RWPE1 (cell line): ENCODE results near the gene CRYGN.

ENCODE experiments used
- CTCF ChIA-PET: fragments of 350-600 bp; sonication (Branson Sonifier 250); formaldehyde crosslinking; extraction: SDS; loops from one replicate; lab custom pipeline; 2021; lab: Yijun Ruan, JAX
- POLR2A ChIA-PET: fragments of 400-600 bp; formaldehyde crosslinking; extraction: SDS; loops from one replicate; lab custom pipeline; 2020; ENCODE audit warnings: antibody characterized with exemption; ENCODE audit not compliant: low non-redundant PET; lab: Yijun Ruan, JAX
- DNase-seq: peaks from one replicate; pipeline ENCODE4 v3.0.0; 2012; ENCODE audit warnings: low spot score
- H3K27ac ChIP-seq: fragments of 450-650 bp; 2 replicates; pipeline ENCODE4 v1.5.1; 2017
- TF ChIP-seq, protein P1 (sequence below): fragments of 450-650 bp; conservative IDR thresholded peaks from 2 replicates; pipeline ENCODE4 v1.5.1; 2017; ENCODE audit warnings: low read depth, mild to moderate bottlenecking

The CRYGN gene

GRCh38 chr7:151432658-151433521, 7.1 kb downstream of the CRYGN start:
- POLR2A ChIA-PET, result no interaction called here
- CTCF ChIA-PET, result no interaction called here
- DNase-seq, result no peak
- TF ChIP-seq, protein P1, sequence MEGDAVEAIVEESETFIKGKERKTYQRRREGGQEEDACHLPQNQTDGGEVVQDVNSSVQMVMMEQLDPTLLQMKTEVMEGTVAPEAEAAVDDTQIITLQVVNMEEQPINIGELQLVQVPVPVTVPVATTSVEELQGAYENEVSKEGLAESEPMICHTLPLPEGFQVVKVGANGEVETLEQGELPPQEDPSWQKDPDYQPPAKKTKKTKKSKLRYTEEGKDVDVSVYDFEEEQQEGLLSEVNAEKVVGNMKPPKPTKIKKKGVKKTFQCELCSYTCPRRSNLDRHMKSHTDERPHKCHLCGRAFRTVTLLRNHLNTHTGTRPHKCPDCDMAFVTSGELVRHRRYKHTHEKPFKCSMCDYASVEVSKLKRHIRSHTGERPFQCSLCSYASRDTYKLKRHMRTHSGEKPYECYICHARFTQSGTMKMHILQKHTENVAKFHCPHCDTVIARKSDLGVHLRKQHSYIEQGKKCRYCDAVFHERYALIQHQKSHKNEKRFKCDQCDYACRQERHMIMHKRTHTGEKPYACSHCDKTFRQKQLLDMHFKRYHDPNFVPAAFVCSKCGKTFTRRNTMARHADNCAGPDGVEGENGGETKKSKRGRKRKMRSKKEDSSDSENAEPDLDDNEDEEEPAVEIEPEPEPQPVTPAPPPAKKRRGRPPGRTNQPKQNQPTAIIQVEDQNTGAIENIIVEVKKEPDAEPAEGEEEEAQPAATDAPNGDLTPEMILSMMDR, result no peak
- H3K27ac ChIP-seq, result peak overlapping the region; percentile 54

GRCh38 chr7:151431768-151432311, 8.1 kb downstream of the CRYGN start:
- ChIA-PET POLR2A (no interaction called here), CTCF (no interaction called here)
- DNase-seq, result no peak
- no peak overlapping the region for H3K27ac ChIP-seq
- TF ChIP-seq, protein P1, result no peak

DNA sequence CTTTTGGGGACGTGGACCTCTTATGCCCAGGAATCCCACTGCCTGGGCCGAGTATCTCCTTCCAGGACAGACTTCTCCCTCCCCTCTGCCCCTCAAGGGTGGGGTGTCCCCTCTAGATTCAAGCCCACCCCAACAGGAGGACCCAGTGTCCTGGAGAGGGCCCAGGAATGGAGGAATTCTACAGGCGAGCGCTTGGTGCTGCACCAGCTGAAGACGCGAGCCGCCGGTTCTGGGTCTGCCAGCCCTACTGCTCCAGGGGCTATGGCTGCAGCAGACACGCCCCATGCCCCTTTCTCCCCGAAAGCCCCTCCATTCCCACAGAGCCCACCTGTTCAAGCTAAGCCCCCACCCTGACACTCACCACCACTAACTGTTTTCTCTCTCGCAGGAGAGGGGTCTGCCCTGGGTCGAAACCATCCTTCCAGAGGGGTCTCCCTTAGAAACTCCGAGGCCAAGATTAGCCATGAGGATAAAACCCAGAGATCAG, 8.6 kb downstream of the CRYGN start:
- ChIA-PET CTCF (no interaction called here), POLR2A (no interaction called here)

GRCh38 chr7:151430391-151431205, 9.3 kb downstream of the CRYGN start:
- TF ChIP-seq, protein P1, result no peak
- no peak overlapping the region for H3K27ac ChIP-seq
- ChIA-PET POLR2A (no interaction called here), CTCF (no interaction called here)
- no peak for DNase-seq

More for the DNA sequence above, 8.6 kb downstream of the CRYGN start:
- TF ChIP-seq, protein P1, result no peak
- no peak for DNase-seq
- no peak overlapping the region for H3K27ac ChIP-seq

- H3K27ac ChIP-seq, result no peak overlapping the region
- ChIA-PET POLR2A (no interaction called here), CTCF (no interaction called here)
- no peak for DNase-seq
- TF ChIP-seq, protein P1, result no peak
These were observed 10.2 kb downstream of the CRYGN start for GRCh38 chr7:151429560-151430331.

DNA sequence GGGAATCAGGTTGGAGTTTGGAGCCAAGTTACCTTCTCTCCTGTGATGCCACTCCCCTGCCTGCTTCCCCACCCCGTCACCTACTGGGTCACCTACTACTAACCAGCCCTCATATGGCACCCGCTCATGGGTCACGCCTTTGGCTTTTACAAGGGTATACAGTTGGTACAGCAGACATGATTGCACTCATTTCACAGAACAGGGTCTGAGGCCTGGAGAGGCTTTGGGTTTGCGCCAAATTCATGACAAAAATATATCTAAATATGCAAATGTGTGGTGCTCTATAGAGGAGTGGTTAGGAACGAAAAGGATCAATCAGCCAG, 10.7 kb downstream of the CRYGN start:
- ChIA-PET CTCF (no interaction called here), POLR2A (no interaction called here)
- no peak for DNase-seq
- TF ChIP-seq, protein P1, result no peak
- H3K27ac ChIP-seq, result no peak overlapping the region
